MV-4-11 (cell line): Measurements from ENCODE around the gene SHTN1.

ENCODE experiments used
- DNase-seq: peaks from one replicate; lab custom pipeline; 2025; lab: John Stamatoyannopoulos, UW

The SHTN1 gene, protein sequence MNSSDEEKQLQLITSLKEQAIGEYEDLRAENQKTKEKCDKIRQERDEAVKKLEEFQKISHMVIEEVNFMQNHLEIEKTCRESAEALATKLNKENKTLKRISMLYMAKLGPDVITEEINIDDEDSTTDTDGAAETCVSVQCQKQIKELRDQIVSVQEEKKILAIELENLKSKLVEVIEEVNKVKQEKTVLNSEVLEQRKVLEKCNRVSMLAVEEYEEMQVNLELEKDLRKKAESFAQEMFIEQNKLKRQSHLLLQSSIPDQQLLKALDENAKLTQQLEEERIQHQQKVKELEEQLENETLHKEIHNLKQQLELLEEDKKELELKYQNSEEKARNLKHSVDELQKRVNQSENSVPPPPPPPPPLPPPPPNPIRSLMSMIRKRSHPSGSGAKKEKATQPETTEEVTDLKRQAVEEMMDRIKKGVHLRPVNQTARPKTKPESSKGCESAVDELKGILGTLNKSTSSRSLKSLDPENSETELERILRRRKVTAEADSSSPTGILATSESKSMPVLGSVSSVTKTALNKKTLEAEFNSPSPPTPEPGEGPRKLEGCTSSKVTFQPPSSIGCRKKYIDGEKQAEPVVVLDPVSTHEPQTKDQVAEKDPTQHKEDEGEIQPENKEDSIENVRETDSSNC

DNA sequence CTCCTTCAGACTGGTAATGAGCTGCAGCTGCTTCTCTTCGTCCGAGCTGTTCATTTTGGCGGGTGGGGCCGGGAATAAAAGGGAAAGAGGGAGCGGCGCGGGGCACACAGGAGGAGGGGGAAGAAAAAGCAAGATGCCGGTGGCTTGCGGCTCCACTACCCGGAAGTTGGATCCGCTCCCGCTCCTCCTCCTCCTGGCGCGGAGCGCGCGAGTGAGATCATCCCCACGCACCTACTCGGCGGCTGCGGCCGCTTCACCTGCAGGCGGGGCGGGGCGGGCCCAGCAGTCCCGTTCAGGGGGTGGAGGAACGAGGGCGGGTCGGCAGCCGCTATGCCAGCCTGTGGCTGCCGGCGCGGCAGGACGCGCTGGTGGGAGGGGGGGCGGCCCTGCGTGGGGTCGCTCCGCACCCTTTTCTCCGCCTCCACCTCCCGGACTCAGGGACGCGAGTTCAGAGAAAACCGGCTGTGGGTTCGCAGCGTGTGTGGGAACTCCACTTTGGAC is at the start of gene SHTN1:
TSS of gene SHTN1 (minus strand) at position 162 of the 501 bp plus-strand sequence. CDS start at position 54, 108 bp downstream.
- peak; percentile 11 for DNase-seq

DNA sequence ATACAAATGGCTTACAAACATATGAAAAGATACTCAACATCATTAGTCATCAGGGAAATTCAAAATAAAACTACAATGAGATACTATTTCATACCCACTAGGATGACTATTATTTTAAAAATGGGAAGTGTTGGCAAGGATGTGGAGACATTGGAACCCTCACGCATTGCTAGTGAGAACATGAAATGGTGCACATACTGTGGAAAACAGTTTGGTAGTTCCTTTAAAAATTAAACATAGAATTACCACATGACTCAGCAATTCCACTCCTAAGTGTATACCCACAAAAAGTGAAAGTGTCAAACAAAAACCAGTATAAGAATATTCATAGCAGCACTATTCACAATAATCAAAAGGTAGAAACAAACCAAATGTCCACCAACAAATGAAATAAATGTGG is 48.5 kb upstream of the SHTN1 start:
- no peak for DNase-seq

DNA sequence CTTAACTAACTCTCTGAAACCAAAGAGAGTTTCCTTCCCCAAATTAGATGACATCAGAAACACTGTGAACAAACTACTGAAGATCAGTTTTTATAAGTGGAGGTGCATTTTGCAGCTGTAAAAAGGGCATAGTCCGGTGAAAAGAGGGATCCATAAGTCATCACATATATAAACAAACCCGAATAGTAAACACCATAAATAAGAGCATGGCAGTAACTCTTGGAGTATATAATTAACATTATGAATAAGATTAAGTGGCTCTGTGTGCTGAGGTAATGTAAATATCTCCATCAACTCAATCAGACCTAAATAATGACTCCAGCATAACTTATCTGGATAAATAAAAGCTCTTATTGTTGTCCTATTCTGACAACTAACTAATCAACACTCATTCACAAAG is 43.0 kb upstream of the SHTN1 start:
- DNase-seq = no peak

DNA sequence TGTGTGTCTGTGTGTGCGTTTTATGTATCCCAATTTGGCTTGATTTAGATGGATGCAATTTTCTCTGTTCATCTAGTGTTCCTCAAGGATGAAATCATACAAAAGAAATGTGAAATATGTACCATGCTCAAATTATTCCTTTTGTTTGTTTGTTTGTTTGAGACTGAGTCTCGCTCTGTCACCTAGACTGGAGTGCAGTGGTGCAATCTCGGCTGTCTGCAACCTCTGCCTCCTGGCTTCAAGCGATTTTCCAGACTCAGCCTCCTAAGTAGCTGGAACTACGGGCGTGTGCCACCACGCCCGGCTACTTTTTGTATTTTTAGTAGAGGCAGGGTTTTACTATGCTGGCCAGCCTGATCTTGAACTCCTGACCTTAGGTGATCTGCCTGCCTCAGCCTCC is 11.3 kb upstream of the SHTN1 start:
- DNase-seq = no peak

DNA sequence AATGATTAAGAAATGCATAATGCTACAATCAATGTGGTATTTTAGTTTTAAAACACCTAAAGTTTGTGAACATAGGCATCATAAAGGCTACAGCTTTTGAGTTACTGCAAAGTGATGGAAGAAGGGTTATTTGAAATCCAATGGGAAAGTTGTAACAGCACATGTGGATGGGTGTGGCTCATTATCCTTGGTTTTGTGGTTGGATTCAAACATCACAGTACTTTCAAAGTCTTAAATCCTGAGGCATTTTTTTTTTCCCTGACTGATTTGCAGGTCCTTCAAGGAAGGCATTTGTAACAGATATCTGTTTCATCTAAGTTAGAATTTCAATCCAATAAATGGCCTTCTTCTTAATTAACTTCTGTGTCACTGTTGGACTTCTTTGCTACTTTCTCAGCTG is 9.8 kb upstream of the SHTN1 start:
- DNase-seq = no peak

DNA sequence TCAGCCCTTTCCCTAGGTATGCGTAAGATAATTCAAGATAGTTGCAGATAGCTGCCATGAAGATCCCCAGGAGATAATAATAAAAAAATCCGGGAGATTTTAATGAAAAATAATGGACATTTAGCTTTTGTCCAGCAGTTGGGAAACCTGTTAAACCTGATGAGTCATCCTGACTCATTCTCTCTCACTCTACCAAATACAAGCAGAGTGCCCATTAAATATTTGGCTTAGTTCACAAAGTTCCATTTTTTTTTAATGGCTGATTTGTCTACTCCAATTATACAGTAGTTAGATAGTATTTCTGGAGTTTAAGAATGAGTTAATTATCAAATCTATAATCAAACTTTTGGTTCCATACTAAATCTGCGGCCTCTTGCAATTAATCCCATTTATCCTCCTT is 2.1 kb upstream of the SHTN1 start:
- no peak for DNase-seq

DNA sequence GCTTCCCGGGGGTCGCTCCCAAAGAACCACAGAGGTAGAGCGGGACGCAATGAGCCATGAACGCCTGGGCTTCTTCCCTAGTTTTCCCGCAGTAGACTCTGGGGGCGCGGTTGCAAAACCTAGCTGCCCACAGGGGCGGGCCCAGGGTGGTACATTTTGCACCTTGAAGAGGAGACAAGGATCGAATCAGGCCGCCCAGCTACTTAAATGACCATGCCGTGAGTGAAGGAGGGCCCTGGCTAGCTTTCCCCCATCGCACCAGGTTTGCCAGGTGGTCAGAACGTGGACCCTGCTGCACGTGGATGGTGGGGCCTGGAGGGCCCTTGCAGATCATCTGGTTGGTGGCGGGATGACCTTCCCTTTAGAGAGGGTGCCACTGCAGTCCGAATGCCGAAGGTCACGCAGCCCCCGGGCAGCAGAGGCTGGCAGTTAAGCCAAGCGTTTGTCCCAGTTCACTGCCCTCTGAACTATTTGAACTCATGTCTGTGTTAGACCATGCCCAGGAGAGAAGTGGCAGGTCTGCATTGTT is 604 bp upstream of the SHTN1 start:
- DNase-seq = no peak

DNA sequence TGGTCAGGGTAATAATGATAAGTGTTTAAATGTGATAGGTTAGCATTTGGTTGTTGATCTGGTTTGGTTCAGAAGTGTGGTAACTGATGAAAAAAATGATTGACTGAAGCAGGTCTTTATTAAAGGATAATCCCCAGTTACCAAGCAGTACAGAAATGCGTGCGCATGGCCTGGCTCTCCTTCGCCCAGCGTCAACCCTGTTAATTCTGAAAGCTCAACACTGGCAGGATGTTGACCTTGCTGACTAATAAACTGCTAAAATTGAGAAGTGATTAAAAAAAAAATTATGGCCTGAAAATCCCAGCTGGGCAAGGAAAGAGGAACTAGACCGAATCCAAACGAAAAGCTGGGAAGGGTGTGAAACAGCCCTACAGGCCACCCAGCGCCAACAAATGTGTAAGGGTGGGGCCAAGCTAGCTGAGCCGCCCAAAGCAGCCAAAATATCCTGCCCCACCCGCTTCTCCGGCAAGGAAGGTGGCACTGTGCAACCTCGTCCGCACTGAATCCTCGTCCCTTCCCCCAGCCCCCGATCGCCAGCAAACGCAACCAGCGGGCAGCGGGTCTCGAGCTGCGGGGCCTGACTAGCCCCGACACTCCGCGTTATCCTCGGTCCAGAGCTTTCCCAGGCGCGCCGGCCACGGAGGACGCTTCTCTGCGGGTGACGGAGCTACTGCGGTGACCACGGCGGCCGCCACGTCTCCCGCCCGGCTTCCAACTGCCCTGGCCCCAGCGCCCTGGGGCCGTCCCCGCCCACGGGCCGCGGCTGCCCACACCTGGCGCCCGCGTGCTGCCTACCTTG is 561 bp downstream of the SHTN1 start:
- peak; percentile 91 for DNase-seq

DNA sequence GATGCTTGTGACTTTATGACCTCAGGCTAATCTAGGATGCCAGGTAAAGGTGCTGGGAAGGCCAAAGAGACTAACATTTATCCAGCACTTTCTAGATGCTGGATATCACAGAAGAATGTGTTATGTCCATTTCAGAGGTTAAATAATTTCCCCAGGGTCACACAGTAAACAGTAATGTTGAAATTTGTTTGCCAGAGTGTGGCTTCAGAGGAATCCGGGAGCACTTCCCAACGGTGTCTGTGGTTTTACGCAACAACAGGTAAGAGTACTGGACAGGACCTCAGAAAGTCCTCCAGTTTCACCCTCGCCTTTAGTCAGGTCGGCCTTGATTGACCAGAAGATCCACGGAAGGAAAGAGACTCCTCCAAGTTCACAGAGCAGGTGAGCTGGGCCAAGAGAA is 1.7 kb downstream of the SHTN1 start:
- DNase-seq = no peak

DNA sequence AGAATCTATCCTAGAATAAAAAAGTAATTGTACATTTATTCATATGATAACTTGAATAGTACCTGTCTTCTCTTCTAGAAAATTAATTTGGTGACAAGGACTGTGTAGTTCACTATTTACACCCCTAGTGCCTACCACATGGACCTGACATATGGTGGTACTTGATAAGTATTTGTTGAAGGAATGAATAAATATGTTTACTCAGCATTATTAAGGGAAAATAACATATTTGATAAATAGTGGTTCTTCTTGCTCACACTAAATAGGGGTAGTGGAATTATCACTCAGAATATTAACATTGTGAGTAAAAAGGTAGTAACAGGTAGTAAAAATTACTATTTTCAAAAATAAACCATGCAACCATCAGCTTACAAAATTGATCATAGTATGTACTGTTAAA is 2.8 kb downstream of the SHTN1 start:
- DNase-seq = no peak

DNA sequence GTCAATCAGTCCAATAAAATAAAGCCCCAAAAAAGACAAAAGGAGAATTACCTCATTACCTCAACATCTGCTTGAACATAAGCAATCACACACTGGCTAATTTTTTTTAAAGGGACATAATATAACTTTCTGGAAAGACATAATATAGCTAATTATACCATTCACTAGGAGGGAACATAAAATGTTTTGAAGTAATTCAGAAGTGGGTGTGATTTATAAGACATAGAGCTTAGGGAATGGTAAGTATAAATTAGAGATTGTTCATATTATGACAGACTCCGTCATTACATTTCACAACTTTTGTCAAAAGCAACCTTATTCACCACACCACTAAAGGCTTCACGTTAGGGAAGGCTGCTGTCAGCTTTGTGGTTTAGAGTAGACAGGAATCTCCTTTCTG is 3.8 kb downstream of the SHTN1 start:
- peak; percentile 48 for DNase-seq

DNA sequence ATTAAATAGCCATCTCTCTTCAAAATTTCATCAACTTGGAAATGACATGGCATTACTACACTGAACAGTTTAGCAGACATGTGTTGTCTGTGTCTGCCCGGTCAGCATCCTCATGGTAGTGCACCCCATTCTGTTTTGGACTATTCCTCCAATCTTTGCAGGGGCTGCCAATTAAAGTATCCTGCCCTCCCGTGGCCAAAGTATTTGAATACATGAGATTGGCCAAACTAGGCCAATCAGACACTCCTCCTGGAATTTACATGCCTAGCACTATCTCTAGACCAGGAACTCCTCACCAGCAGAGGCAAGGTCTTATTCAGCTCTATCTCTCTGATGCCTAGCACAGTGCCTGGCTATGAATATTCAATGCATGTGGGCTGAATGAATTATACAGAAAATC is 4.4 kb downstream of the SHTN1 start:
- no peak for DNase-seq

DNA sequence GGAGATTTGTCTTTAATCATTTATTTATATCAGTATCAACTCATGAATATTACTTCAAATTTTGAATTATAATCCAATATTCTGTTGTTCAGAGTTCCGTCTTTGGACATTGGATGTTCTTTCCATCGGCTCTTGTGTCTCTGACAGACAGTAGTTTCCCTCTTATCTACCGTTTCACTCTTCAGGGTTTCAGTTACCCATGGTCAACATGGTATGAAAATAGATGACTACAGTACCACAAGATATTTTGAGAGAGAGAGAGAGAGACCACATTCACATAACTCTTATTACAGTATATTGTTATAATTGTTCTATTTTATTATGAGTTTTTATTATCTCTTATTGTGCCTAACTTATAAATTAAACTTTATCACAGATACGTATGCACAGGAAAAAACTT is 6.8 kb downstream of the SHTN1 start:
- no peak for DNase-seq

DNA sequence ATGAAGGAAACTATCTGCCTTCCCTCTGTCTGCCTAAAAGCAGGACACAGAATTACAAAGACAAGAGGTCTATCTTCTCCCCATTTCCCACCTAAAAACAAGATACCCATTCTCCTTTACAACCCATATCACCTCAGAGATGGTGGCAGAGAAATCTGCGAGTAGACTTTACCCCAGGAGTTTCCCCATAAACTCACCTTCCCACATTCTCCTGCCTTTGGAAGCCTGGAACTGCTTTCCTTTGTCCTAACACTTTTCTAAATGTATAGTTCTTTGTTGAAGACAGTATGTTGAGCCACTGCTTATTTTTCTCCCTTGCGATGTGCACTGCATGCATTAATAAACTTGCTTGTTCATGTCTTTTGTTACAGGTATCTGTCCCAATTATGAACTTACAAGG is 8.0 kb downstream of the SHTN1 start:
- no peak for DNase-seq

DNA sequence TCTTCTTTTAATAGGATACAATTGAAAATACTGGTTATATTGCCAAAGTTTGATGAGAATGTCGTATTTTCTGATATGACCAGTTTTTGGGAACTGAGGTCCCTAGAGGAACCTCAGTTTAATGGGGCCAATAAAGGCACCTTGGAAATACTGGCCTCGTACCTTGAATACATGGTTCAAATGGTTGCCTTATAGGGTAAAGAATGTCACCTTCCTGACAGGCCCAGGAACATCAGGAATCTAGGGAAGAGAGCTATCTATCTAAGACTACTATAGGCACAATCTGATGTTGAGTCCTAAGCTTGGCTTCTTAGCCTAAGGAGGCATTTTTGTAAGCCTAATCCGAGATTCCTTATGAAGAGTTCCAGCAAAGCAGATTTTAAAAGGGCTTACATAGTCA is 9.3 kb downstream of the SHTN1 start:
- DNase-seq = no peak

DNA sequence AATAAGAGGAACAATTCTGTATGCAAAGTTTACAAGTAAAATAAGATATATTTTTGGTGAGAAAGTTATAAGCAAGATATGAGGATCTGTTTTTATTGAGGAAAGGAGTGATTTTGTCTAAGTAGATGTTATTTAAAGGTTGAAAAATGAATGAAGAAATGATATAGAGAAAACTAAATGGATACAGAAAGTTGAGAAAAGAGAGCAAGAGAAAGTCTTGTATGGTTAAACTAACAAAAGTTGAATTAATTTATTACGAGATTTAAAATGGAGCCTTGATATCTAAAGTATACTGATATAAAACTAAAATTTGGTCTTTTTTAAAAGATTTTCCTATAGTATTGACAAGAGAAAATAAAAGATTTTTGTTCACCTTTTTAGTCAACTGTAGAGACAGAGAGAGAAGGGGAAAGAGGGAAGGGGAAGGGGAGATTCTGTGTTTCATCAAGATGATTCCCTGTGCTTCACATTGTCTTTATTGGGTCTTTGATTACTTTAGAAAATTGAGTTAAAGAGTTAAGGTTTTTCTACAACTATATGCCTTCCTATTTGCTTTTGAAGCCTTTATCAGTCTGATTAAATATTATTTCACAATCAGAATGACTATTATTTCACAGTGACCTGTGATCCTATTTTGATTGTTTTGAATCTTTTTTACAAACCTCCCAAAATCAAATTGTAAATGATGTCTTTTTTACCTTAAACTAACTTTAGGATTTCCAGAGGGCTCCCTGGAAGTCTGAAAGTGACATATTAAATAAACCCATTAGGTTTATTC is 10.7 kb downstream of the SHTN1 start:
- no peak for DNase-seq

DNA sequence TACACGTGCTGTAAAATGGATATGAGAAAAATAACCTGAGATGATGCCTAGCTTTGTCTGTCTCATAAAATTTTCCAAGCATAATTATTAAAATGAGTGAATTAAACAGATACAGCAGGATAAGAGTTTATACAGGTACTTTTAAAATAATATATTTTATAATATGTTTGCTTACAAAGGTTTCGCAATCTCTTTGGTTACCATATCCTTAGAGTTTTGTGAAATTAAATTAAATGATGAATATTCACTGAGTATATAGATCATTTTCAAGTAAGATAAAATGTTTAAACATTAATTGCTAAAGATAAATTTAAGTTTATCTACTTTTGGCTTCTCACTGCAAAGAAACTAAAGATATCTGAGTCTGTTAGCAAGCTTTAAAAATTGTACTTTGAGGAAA is 11.4 kb downstream of the SHTN1 start:
- DNase-seq = no peak

DNA sequence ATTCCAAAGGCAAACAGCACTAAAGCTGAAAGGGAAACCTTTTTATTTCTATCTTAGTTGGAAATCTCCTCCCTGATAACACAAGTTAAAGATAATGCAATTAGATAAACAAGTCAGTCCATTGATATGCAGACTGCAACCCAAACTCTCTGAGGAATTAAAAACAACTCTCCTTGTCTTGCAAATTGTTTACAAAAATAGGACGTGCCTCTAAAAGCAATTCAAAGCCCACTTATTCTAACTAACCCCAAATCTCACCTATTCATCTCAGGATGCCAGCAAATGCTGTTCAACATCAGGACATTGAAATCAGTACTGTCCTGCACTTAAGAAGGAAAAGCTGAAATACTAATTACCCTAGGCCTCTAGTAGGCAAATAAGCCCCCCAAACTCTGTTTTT is 12.8 kb downstream of the SHTN1 start:
- no peak for DNase-seq

DNA sequence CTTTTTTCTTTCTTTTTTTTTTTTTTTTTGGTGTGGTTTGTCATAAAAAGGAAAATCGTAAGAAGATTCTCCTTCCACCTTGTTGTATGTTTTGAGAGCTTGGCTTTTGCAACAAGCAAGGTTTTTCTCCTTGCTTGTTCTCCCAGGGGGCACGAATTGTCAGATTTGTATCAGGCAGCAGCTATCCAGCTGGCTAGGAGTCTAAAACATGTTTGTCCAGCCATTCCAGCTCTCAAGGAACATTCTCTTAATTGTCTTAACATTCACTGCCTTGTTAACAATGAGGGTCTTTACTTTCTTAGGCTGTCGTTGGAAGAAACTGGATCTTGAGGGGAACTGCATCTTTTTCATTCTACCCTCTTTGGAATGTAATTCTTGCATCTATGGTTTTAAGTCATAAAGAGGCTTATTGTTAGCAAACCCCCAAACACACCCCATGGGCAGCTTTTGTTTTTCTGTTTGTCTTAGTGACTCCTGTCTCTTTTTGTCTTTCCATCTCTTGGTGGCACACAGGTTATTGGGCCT is 14.6 kb downstream of the SHTN1 start:
- no peak for DNase-seq

DNA sequence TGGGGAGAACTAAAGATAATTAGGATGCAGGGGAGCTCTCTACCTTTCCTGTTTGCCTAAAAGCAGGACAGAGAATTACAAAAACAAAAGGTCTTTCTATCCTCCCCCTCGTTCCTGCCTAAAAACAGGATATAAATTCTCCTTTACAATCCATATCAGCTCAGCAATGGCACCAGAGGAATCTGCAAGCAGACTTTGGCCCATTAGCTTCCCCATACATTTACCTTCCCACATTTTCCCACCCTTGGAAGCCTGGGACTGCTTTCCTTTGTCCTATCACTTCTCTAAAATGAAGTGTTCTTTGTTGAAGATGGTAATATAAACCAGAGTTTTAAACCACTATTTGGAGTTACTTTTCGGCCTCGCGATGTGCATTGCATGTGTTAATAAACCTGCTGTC is 15.5 kb downstream of the SHTN1 start:
- no peak for DNase-seq

DNA sequence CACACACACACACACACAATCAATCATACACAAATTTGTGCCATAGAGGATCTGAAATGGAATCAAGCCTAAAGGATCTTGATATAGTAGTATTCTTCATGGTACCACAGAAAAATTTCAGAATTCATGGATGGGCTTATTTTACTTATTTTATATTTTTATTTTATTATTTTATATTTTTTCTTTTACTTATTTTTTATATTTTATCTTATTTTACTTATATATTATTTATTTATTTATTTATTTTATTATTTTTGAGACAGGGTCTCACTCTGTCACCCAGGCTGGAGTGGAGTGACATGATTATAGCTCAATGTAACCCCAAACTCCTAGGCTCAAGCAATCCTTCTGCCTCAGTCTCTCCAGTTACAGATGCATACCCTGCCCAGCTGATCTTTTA is 16.7 kb downstream of the SHTN1 start:
- no peak for DNase-seq

DNA sequence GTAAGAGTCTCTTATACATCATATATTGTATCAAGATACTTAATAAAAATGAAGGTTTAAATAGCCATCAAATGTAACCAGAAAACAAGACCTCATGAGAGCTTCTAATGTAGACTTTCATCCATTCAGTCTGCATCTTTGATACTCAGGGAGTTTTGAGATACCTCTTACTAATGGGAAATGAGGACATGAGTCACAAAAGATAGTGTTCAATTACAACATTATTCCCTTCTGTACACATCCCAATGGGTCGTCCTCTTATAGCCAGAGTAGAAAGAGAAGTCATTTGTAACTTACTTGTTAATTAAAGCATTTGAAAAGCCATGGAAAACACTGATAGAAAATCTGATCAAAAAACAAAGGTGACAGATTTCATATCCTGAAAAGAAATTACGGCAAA is 19.4 kb downstream of the SHTN1 start:
- DNase-seq = no peak
